Peyer's patch (tissue), 4 donors: ENCODE data around the gene MICAL1.

Experiments
- POLR2A ChIP-seq, 2 donors: fragments of 450-650 bp; IDR thresholded peaks; one replicate each; pipeline ENCODE4 v1.5.1; 2017; ENCODE audit warnings: antibody characterized with exemption in 2 of 2, mild to moderate bottlenecking in 2 of 2, moderate library complexity in 2 of 2
- TF ChIP-seq, protein P1 (sequence below), 6 experiments: fragments of 450-650 bp in 4 of 6; fragments of 200-600 bp in 2 of 6; sonication (generic) in 1 of 6; IDR thresholded peaks; one replicate each; pipeline ENCODE4 v1.5.1; 2017 to 2019; ENCODE audit warnings: antibody characterized with exemption in 6 of 6, mild to moderate bottlenecking in 3 of 6, moderate library complexity in 1 of 6

DNA sequence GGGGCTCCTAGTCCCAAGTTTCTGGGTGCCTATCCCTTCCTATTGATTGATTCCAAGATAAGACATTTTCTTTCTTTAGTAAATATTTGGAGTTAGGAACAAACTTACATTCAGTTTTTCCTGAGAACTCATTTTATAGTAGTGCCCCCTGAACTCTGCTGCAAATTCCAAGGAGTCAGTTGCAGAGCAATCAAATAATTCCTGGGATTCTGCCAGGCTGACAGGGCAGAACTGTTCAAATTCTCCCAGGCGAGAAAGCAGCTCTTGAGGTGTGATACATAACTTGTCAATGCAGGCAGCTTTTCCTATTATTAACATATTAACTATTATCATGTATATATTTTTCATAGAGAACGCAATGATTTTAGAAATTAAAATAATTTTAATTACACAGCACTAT is 43.4 kb upstream of the MICAL1 start:
- TF ChIP-seq, protein P1, sequence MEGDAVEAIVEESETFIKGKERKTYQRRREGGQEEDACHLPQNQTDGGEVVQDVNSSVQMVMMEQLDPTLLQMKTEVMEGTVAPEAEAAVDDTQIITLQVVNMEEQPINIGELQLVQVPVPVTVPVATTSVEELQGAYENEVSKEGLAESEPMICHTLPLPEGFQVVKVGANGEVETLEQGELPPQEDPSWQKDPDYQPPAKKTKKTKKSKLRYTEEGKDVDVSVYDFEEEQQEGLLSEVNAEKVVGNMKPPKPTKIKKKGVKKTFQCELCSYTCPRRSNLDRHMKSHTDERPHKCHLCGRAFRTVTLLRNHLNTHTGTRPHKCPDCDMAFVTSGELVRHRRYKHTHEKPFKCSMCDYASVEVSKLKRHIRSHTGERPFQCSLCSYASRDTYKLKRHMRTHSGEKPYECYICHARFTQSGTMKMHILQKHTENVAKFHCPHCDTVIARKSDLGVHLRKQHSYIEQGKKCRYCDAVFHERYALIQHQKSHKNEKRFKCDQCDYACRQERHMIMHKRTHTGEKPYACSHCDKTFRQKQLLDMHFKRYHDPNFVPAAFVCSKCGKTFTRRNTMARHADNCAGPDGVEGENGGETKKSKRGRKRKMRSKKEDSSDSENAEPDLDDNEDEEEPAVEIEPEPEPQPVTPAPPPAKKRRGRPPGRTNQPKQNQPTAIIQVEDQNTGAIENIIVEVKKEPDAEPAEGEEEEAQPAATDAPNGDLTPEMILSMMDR (IDR thresholded peaks at IDR 0.05), result no peak
- no peak for TF ChIP-seq POLR2A (IDR thresholded peaks at IDR 0.05)
